Ishikawa (cell line): ENCODE results near the gene ABCD4.

Experiments
- CEBPB ChIP-seq: IDR thresholded peaks from 2 replicates; pipeline ENCODE4 v1.6.1; 2012
- CREB1 ChIP-seq: IDR thresholded peaks from 2 replicates; pipeline ENCODE4 v1.6.1; 2012; ENCODE audit warnings: low read depth
- EGR1 ChIP-seq: IDR thresholded peaks from 2 replicates; pipeline ENCODE4 v1.6.1; 2012
- EP300 ChIP-seq: IDR thresholded peaks from 2 replicates; pipeline ENCODE4 v1.6.1; 2012; ENCODE audit warnings: borderline replicate concordance
- FOXM1 ChIP-seq: IDR thresholded peaks from 2 replicates; pipeline ENCODE4 v1.6.1; 2012; ENCODE audit warnings: low read depth, borderline replicate concordance
- MAX ChIP-seq: IDR thresholded peaks from 2 replicates; pipeline ENCODE4 v1.6.1; 2012
- NFIC ChIP-seq: IDR thresholded peaks from 2 replicates; pipeline ENCODE4 v1.6.1; 2012
- RAD21 ChIP-seq: IDR thresholded peaks from 2 replicates; pipeline ENCODE4 v1.6.1; 2012; ENCODE audit warnings: low read depth
- REST ChIP-seq: IDR thresholded peaks from 2 replicates; pipeline ENCODE4 v1.6.1; 2012; ENCODE audit warnings: low read depth, mild to moderate bottlenecking
- TAF1 ChIP-seq: IDR thresholded peaks from 2 replicates; pipeline ENCODE4 v1.6.1; 2012; ENCODE audit warnings: low read depth, mild to moderate bottlenecking
- TCF12 ChIP-seq: IDR thresholded peaks from 2 replicates; pipeline ENCODE4 v1.6.1; 2012; ENCODE audit warnings: low read depth
- TEAD4 ChIP-seq: IDR thresholded peaks from 2 replicates; pipeline ENCODE4 v1.6.1; 2012
- USF1 ChIP-seq: IDR thresholded peaks from 2 replicates; pipeline ENCODE4 v1.6.1; 2012
- YY1 ChIP-seq: IDR thresholded peaks from 2 replicates; pipeline ENCODE4 v1.6.1; 2012; ENCODE audit warnings: low read depth
- ZBTB7A ChIP-seq: IDR thresholded peaks from 2 replicates; pipeline ENCODE4 v1.6.1; 2012; ENCODE audit warnings: low read depth

Gene ABCD4

GRCh38 chr14:74242021-74242779, 60.5 kb downstream of the ABCD4 start:
- TF ChIP-seq EP300 (no peak), FOXM1 (no peak), MAX (no peak), USF1 (no peak), REST (no peak), TAF1 (no peak), NFIC (no peak), TEAD4 (no peak), TCF12 (no peak), CREB1 (no peak), CEBPB (no peak), YY1 (no peak), RAD21 (no peak), ZBTB7A (no peak), EGR1 (no peak)

GRCh38 chr14:74241652-74242017, 61.1 kb downstream of the ABCD4 start:
- TF ChIP-seq TAF1 (no peak), CREB1 (no peak), CEBPB (no peak), ZBTB7A (no peak)

- no peak for TF ChIP-seq EP300
- TF ChIP-seq CEBPB, result no peak
- TF ChIP-seq REST, result no peak
- no peak for TF ChIP-seq USF1
- no peak for TF ChIP-seq NFIC
- TF ChIP-seq CREB1, result no peak
- no peak for TF ChIP-seq ZBTB7A
- TF ChIP-seq RAD21, result no peak
- TF ChIP-seq EGR1, result no peak
- TF ChIP-seq TEAD4, result no peak
- no peak for TF ChIP-seq TCF12
- no peak for TF ChIP-seq TAF1
- no peak for TF ChIP-seq YY1
- TF ChIP-seq MAX, result no peak
- TF ChIP-seq FOXM1, result no peak
Observed at GRCh38 chr14:74240794-74241651, 61.7 kb downstream of the ABCD4 start.

GRCh38 chr14:74239848-74240793, 62.6 kb downstream of the ABCD4 start:
- TF ChIP-seq CEBPB (no peak), REST (no peak), TAF1 (no peak), CREB1 (no peak), EGR1 (no peak), USF1 (no peak)
